DMS114 treated with DMSO at 0.1 percent for 48 hours (cell line): ENCODE results near the gene RERE.
"Not testable (repeated sequence)": the region's sequence is repeated elsewhere in the genome, so short reads cannot be mapped to it uniquely, and the experiment has no call there.

ENCODE experiments used
- DNase-seq: peaks from one replicate; lab custom pipeline; 2025; ENCODE audit not compliant: unreplicated experiment; lab: John Stamatoyannopoulos, UW

Gene RERE

GRCh38 chr1:8525216-8525557 lies 292.3 kb downstream of the RERE start:
- DNase-seq = no peak

- DNase-seq = no peak
These were observed 292.7 kb downstream of the RERE start for GRCh38 chr1:8524627-8525157.

GRCh38 chr1:8523666-8524206 lies 293.7 kb downstream of the RERE start:
- DNase-seq = no peak

- DNase-seq = no peak
These were observed 296.9 kb downstream of the RERE start for GRCh38 chr1:8520483-8520966.

- DNase-seq = no peak
These were observed 298.3 kb downstream of the RERE start for GRCh38 chr1:8519167-8519566.

- no peak for DNase-seq
These were observed 299.0 kb downstream of the RERE start for GRCh38 chr1:8518490-8518801.

- DNase-seq = no peak
These were observed 299.6 kb downstream of the RERE start for GRCh38 chr1:8517661-8518489.

- DNase-seq = no peak
These were observed 300.5 kb downstream of the RERE start for GRCh38 chr1:8516793-8517556.

GRCh38 chr1:8516278-8516777 lies 301.1 kb downstream of the RERE start:
- no peak for DNase-seq

GRCh38 chr1:8512504-8512903 lies 304.9 kb downstream of the RERE start:
- DNase-seq = no peak

GRCh38 chr1:8510041-8510823 lies 307.2 kb downstream of the RERE start:
- no peak for DNase-seq

GRCh38 chr1:8509579-8509978 lies 307.9 kb downstream of the RERE start:
- no peak for DNase-seq

GRCh38 chr1:8506995-8507615 lies 310.3 kb downstream of the RERE start:
- no peak for DNase-seq

GRCh38 chr1:8506456-8506855 lies 311.0 kb downstream of the RERE start:
- DNase-seq = no peak

- DNase-seq = no peak
These were observed 313.6 kb downstream of the RERE start for GRCh38 chr1:8503842-8504241.

GRCh38 chr1:8502949-8503348 lies 314.5 kb downstream of the RERE start:
- DNase-seq = not testable (repeated sequence)

- no peak for DNase-seq
These were observed 320.1 kb downstream of the RERE start for GRCh38 chr1:8497210-8497819.

- no peak for DNase-seq
These were observed 321.0 kb downstream of the RERE start for GRCh38 chr1:8496473-8496872.

- DNase-seq = no peak
These were observed 321.5 kb downstream of the RERE start for GRCh38 chr1:8495928-8496401.

- no peak for DNase-seq
These were observed 322.8 kb downstream of the RERE start for GRCh38 chr1:8494681-8495080.
